ENCODE results near the gene HOXC13.

The HOXC13 gene

DNA sequence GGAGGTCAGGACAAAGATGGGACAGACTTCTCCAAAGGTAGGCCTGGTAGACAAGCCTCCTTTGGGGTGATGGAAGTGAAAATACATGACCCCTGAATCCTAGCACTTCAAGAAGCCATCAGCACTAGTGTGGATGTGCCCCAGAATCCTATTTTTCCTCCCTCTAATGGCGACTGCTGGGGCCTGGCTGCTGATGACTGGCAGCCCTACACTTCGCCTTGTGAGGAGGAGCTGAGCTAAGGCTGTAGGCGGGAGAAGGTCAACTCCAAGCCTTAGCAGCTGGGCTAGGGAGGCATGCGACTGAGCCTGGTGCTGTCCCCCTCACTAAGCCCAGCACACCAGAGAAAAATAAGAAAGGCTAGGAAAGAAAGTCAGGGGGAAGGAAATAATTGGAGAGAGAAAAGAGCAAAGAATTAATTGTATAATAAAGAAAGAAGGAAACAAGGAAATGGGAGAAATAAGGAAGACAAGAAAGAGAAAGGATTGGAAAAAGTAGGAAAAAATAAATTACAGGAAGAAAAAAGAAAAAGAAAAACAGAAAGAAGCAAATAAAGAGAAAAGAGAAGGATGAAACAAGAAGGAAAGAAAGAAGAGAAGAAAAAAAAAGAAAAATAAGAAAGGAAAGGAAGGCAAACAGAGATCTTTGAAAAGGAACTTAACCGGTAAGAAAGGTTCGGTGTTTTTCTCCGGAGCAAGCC lies 41.6 kb downstream of the HOXC13 start:
- peaks cover 49% of the 10 kb centered on the region for H3K27me3 ChIP-seq (ENCODE audit: control insufficient read depth, low read length)

GRCh38 chr12:53980802-53981496 lies 42.3 kb downstream of the HOXC13 start:
- no peak overlapping the region for H3K4me3 ChIP-seq (ENCODE audit: low read length)
- H3K4me2 ChIP-seq (ENCODE audit: low read length), result no peak overlapping the region
- no peaks in the 10 kb centered on the region for H3K9me3 ChIP-seq (ENCODE audit: control insufficient read depth, insufficient read depth, low read length)
- no peak overlapping the region for H3K27ac ChIP-seq (ENCODE audit: low read depth, low read length)
- no peaks in the 10 kb centered on the region for H3K9me2 ChIP-seq (replicated peaks; ENCODE audit: control insufficient read depth, low read length)
- no peaks in the 10 kb centered on the region for H3K79me2 ChIP-seq (ENCODE audit: control insufficient read depth, low read length)
- TF ChIP-seq CTCF (IDR thresholded peaks at IDR 0.05; ENCODE audit: low read depth, low read length, poor library complexity, severe bottlenecking) (no peak), EZH2phosphoT487 (IDR thresholded peaks at IDR 0.05; ENCODE audit: borderline replicate concordance, low read length) (no peak)
- peaks cover 6% of the 10 kb centered on the region; the same call in 1 of the 2 replicates for H3F3A ChIP-seq (ENCODE audit: control insufficient read depth, insufficient read depth)
- H4K20me1 ChIP-seq (ENCODE audit: control insufficient read depth, insufficient read depth, low read depth, low read length), result no peaks in the 10 kb centered on the region
- peaks cover 39% of the 10 kb centered on the region for H3K4me1 ChIP-seq (ENCODE audit: control insufficient read depth, low read length)
- no peaks in the 10 kb centered on the region for H3K36me3 ChIP-seq (ENCODE audit: control insufficient read depth, low read length)
- H3K27me3 ChIP-seq (ENCODE audit: control insufficient read depth, low read length), result peaks cover 52% of the 10 kb centered on the region

More for the DNA sequence above, 41.6 kb downstream of the HOXC13 start:
- Histone ChIP-seq H3K36me3 (ENCODE audit: control insufficient read depth, low read length) (no peaks in the 10 kb centered on the region), H3K4me1 (ENCODE audit: control insufficient read depth, low read length) (peaks cover 42% of the 10 kb centered on the region), H3K27ac (ENCODE audit: low read depth, low read length) (no peak overlapping the region), H3K9me3 (ENCODE audit: control insufficient read depth, insufficient read depth, low read length) (no peaks in the 10 kb centered on the region), H3F3A (ENCODE audit: control insufficient read depth, insufficient read depth) (peaks cover 6% of the 10 kb centered on the region; the same call in 1 of the 2 replicates), H4K20me1 (ENCODE audit: control insufficient read depth, insufficient read depth, low read depth, low read length) (no peaks in the 10 kb centered on the region), H3K4me3 (ENCODE audit: low read length) (no peak overlapping the region), H3K4me2 (ENCODE audit: low read length) (no peak overlapping the region), H3K9me2 (replicated peaks; ENCODE audit: control insufficient read depth, low read length) (no peaks in the 10 kb centered on the region), H3K79me2 (ENCODE audit: control insufficient read depth, low read length) (no peaks in the 10 kb centered on the region)
- TF ChIP-seq EZH2phosphoT487 (IDR thresholded peaks at IDR 0.05; ENCODE audit: borderline replicate concordance, low read length) (no peak), CTCF (IDR thresholded peaks at IDR 0.05; ENCODE audit: low read depth, low read length, poor library complexity, severe bottlenecking) (no peak)

DNA sequence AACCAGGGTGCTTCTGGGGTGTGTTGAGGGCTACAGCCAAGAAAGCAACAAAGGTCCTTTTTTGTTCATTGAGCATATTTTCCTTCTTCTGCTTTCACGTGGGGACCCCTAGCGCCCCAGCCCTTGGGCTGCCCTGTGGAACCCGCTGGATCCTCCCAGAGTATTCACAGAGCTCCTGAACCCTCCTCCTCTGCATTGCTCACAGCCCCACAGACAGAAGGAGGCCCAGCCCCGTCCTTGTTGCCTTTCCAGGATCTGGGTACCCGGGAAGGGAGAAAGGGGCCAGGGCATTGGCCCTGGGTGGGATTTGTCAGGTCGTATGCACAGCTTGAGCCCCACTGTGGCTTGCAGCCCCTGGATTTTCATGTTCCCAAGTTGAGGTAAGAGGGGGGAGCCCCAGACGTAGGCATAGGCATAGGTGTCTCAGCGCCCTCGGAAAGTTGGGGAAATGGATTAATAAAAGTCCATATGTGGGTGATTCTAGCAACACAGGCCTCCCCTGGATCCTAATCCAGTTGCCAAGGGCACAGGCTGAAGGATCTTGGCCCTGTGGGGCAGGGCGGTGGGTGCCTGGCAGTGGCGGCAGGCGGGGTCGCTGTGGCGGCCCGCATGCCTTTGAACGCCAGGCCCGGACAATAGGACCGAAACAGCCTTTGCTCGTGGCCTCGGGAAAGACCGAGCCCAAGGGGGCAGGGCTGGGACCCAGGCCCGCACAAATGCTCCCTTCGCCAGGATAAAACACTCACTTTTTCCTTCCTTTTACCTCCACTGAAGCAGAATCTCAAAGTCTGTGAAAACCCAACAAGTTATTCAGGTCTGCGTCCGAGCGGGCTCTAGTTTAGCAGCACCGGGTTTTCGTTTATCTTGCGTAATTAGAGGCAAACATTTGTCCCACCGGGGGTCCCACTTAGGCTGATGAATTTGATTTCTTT lies 43.3 kb downstream of the HOXC13 start:
- Histone ChIP-seq H4K20me1 (ENCODE audit: control insufficient read depth, insufficient read depth, low read depth, low read length) (no peaks in the 10 kb centered on the region), H3K4me1 (ENCODE audit: control insufficient read depth, low read length) (peaks cover 42% of the 10 kb centered on the region), H3K36me3 (ENCODE audit: control insufficient read depth, low read length) (no peaks in the 10 kb centered on the region), H3F3A (ENCODE audit: control insufficient read depth, insufficient read depth) (peaks cover 6% of the 10 kb centered on the region; the same call in 1 of the 2 replicates), H3K9me3 (ENCODE audit: control insufficient read depth, insufficient read depth, low read length) (no peaks in the 10 kb centered on the region), H3K4me2 (ENCODE audit: low read length) (no peak overlapping the region), H3K79me2 (ENCODE audit: control insufficient read depth, low read length) (no peaks in the 10 kb centered on the region), H3K9me2 (replicated peaks; ENCODE audit: control insufficient read depth, low read length) (no peaks in the 10 kb centered on the region), H3K4me3 (ENCODE audit: low read length) (no peak overlapping the region), H3K27me3 (ENCODE audit: control insufficient read depth, low read length) (peaks cover 61% of the 10 kb centered on the region), H3K27ac (ENCODE audit: low read depth, low read length) (no peak overlapping the region)
- TF ChIP-seq EZH2phosphoT487 (IDR thresholded peaks at IDR 0.05; ENCODE audit: borderline replicate concordance, low read length) (no peak), CTCF (IDR thresholded peaks at IDR 0.05; ENCODE audit: low read depth, low read length, poor library complexity, severe bottlenecking) (peak; percentile 21)

All from DOHH2 (cell line).